GM12872 (cell line): ENCODE results near the gene PDE4D.

Experiments used
- TF ChIP-seq, protein P1 (sequence below): IDR thresholded peaks from 3 replicates; pipeline ENCODE4 v1.5.1; 2011; ENCODE audit warnings: low read depth, mild to moderate bottlenecking, low read length, moderate library complexity; ENCODE audit not compliant: insufficient read depth

Gene PDE4D

DNA sequence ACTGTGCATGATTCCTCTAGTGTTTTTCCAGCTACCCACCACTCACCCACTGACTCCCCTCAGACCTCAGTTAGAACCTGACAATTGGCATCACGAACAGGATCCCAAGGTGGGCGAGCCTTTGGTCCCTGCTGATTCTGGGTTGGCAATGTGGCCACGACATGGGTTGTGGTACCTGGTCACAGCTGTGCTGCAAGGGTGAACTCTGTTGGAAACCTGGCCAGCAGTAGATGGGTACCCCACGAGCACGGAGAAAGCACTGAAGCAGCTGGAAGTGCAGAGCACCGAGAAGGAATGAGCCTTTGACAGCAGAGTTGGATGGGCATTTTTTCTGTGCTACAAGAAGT, 180.1 kb downstream of the PDE4D start:
- TF ChIP-seq, protein P1, sequence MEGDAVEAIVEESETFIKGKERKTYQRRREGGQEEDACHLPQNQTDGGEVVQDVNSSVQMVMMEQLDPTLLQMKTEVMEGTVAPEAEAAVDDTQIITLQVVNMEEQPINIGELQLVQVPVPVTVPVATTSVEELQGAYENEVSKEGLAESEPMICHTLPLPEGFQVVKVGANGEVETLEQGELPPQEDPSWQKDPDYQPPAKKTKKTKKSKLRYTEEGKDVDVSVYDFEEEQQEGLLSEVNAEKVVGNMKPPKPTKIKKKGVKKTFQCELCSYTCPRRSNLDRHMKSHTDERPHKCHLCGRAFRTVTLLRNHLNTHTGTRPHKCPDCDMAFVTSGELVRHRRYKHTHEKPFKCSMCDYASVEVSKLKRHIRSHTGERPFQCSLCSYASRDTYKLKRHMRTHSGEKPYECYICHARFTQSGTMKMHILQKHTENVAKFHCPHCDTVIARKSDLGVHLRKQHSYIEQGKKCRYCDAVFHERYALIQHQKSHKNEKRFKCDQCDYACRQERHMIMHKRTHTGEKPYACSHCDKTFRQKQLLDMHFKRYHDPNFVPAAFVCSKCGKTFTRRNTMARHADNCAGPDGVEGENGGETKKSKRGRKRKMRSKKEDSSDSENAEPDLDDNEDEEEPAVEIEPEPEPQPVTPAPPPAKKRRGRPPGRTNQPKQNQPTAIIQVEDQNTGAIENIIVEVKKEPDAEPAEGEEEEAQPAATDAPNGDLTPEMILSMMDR = no peak

DNA sequence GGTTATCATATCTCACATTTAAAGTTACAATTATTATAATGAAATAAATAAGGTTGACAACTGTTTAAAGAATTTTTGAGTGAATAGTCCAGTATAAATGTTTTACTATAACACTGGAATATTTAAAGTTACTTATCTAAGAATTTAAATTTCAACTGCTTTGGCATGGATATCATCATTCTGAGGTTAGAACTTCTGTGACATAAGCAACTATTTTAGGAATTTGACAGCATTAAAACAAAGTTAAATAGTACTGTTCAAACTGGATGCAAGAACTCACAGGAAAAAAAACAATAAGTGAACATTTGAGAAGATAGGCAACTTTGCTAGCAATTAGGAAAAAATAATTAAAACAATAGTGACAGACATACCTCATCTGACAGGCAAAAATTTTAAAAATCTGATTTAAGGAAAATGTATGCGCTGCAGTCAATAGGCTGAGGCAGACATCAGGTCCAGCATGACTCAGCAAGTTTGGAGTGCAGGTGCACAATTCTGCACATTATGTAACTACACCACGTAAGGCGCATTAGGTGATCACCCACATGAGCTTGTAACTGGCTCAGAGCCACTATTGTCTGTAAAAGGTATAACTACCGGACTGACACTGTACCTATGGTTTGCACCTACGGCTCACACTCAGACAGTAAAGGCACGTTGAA, 180.6 kb downstream of the PDE4D start:
- TF ChIP-seq, protein P1 = no peak

DNA sequence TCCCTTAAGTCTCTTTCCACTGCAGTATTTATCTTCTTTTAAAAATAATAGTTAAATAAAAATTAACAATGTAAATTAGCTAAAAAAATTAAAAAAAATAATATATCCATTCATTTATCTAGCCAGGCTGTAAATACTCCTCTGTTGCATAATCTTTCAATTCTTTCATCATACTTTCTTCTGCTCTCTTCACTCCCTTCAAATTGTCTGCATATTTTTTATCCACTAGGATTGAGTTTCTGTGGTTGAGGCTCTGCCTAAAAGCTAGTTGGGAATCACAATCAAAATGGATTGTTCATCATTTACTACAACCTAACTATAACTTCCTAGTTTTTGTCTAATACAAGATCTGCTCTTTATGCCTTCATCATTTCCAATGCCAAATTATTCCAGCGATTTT, 182.2 kb downstream of the PDE4D start:
- TF ChIP-seq, protein P1 = no peak

DNA sequence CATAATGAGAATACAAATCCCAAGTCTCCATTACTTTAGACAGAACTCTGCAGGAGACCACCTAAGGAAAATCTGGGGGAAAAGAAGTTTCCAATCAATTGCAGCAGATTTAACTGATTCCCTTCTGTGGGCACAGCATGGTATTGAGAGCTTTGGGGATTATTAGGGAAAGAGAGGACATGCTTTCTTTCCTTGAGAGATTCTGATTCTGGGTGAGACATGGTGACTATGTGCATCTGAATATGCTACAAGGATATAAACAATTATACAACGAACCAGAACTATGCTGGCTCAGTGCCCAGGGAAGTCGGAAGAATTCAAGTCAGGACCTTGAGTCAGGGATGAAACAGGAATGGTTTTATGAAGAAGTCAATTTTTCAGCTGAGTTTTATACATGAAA, 183.7 kb downstream of the PDE4D start:
- TF ChIP-seq, protein P1 = no peak

DNA sequence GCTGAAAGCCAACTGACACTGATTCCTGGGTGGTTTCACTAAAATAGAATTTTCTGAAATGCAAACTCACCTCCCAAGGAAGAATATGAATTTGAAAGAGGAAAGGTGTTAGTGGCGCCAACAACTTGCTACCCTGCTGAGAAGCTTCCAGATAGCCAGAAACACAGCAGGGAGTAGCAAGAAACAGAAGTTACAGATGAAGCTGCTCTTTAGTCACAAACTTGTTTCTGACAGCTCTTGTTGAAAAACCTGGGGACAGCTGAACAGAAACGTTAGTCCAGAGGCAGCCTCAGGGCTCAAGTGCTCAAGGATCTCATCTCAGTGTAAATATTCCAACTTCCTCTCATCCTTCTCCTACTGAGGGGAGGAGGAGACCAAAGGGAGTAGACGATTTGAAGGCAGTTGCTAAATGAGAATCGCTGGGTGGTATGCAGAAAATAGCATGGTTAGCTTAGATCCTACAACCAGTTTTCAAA, 184.1 kb downstream of the PDE4D start:
- TF ChIP-seq, protein P1 = no peak

DNA sequence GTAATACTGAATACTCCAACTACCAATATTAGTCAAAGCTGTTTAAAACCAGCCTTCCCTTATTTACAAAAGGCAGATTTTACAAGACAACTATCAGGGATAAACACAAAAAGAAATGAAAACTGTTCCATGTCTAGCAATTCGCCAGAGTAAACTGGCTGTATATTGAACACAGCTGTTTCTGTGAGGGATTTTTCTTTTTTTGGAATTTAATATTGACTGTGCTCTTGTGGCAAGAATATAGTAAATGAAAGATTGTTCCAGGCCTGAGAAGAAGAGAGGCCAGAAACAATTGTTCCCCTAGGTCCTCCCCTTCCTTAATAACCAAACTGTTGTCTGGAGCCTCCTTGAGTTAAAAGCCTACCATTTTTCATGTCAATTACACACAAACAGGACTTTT, 188.6 kb downstream of the PDE4D start:
- TF ChIP-seq, protein P1 = no peak

DNA sequence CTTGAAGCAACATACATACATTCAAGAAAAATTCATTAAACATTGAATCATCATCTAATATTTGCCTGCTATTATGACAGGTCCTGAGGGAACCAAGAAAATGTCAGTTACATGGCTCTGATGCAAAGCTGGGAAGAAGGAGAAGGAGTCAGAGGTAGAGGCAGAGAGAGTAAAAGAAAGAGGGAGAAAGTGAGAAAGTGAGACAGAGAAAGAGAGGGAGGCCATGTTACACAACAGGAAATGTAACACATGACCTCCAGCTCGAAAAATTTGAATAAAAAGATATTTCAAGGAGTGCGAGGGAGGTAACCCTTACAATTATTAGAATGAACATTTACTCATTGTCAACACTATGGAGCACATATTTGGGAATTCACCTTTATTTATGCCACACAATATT, 189.7 kb downstream of the PDE4D start:
- TF ChIP-seq, protein P1 = no peak
